Measurements from ENCODE around the gene DAGLB. TPM values are rescaled to one million over a fixed set of nuclear protein-coding genes. Genes with fewer than 3 reads are reported as not detected.

The DAGLB gene
- total and polyA plus RNA-seq, 2 of the 8 experiments (the other 6 are each of a cell fraction or from before 2014, with no cell fraction given), result 27.0 to 39.6 TPM

DNA sequence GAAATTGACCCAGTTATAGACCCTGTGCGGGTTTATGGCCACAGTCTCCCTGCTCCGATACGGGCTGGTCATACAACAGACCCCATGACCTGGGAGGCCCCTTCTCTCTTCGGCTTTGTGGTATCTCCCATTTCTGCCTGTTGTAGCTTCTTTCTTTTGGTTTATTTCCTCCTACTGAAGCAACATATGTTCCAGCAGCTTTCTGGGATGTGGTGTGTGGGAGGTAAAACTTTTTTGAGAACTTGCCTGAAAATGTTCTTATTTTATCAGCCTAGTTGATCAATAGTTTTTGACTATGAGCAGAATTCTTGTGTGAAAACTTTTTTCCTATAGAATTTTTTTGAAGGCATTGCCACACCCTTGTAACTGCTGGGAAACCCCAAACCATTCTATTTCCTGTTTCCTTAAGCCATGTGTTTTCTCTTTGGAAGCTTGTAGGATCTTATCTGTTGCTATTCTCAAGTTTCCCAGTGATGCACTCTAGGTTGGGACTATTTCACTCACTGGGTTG lies 80.0 kb downstream of the DAGLB start:
- Histone ChIP-seq H2BK20ac (ENCODE audit: low read length) (no peak overlapping the region), H3K4me1 (replicated peaks in 1 of 4; ENCODE audit: control insufficient read depth in 3 of 4, insufficient read depth in 4 of 4, low read length in 3 of 4) (no peaks in the 10 kb centered on the region), H3K14ac (ENCODE audit: insufficient read length) (no peak overlapping the region), H3K36me3 (ENCODE audit: control insufficient read depth in 2 of 4, insufficient read depth in 4 of 4, low read length in 3 of 4) (no peaks in the 10 kb centered on the region), H3K9ac (replicated peaks in 1 of 4; ENCODE audit: extremely low read depth in 1 of 4, low read depth in 3 of 4, low read length in 3 of 4) (no peak overlapping the region), H4K20me1 (replicated peaks in 1 of 2; ENCODE audit: control insufficient read depth in 1 of 2, insufficient read depth in 2 of 2, low read length in 2 of 2) (no peaks in the 10 kb centered on the region), H2AFZ (ENCODE audit: low read length) (peak overlapping the region; percentile 81; the same call in 1 of the 2 replicates), H4K8ac (ENCODE audit: extremely low read depth, insufficient read depth, low read length) (no peak overlapping the region), H3K9me3 (ENCODE audit: insufficient read depth in 2 of 2, low read depth in 1 of 2, low read length in 1 of 2) (no peaks in the 10 kb centered on the region), H3K23me2 (ENCODE audit: low read depth, low read length) (no peaks in the 10 kb centered on the region), H3K79me2 (ENCODE audit: control insufficient read depth in 1 of 2, insufficient read depth in 2 of 2, low read length in 2 of 2) (no peaks in the 10 kb centered on the region), H4K5ac (ENCODE audit: insufficient read length, low read depth, low read length) (no peak overlapping the region), H2BK12ac (ENCODE audit: low read depth, low read length) (no peak overlapping the region), H3K79me1 (ENCODE audit: low read depth, low read length) (no peaks in the 10 kb centered on the region), H3K4me2 (ENCODE audit: insufficient read depth in 1 of 2, low read depth in 2 of 2, low read length in 2 of 2) (no peak overlapping the region), H3K23ac (ENCODE audit: insufficient read length) (no peak overlapping the region), H2BK15ac (ENCODE audit: low read length) (no peak overlapping the region), H3K56ac (replicated peaks; ENCODE audit: insufficient read length, low read depth, low read length) (no peak overlapping the region), H3K4ac (replicated peaks; ENCODE audit: insufficient read length, low read depth, low read length) (no peak overlapping the region), H3K27ac (ENCODE audit: low read depth, low read length) (no peak overlapping the region), H2BK5ac (ENCODE audit: low read depth, low read length) (no peak overlapping the region), H3K27me3 (replicated peaks in 1 of 4; ENCODE audit: control insufficient read depth in 3 of 4, extremely low read depth in 1 of 4, insufficient read depth in 3 of 4, low read length in 3 of 4) (no peaks in the 10 kb centered on the region), H2BK120ac (replicated peaks; ENCODE audit: low read depth, low read length) (no peak overlapping the region), H2AK5ac (ENCODE audit: low read depth, low read length) (no peak overlapping the region), H3K18ac (ENCODE audit: extremely low read depth, low read length) (no peak overlapping the region), H3K4me3 (ENCODE audit: extremely low read depth in 1 of 4, insufficient read depth in 2 of 4, low read depth in 3 of 4, low read length in 4 of 4) (no peak overlapping the region), H4K91ac (replicated peaks; ENCODE audit: insufficient read length, low read length) (no peak overlapping the region)
- ChIA-PET POLR2A (ENCODE audit: partially characterized antibody) (no interaction called here), CTCF (ENCODE audit: partially characterized antibody) (no interaction called here)
- FAIRE-seq, result no peak
- 89% methylated on average over 4 of the region's 4 CpGs; no CpG with 5 or more reads in 1 of the 2 experiments for WGBS, 2 experiments (ENCODE audit: extremely low coverage in 1 of 2, insufficient coverage in 1 of 2, insufficient read length in 1 of 2, insufficient replicate concordance in 2 of 2, low coverage in 1 of 2, low lambda C conversion rate in 2 of 2, missing lambda C conversion rate in 1 of 2)
- no peak for DNase-seq (ENCODE audit: low read depth in 1 of 2, low spot score in 2 of 2)
- TF ChIP-seq POU5F1 (IDR thresholded peaks at IDR 0.05; ENCODE audit: low read depth, low read length) (no peak), KDM1A (IDR thresholded peaks at IDR 0.05; ENCODE audit: borderline replicate concordance, low read length) (no peak), SAP30 (IDR thresholded peaks at IDR 0.05; ENCODE audit: insufficient read depth, insufficient replicate concordance, low read length) (no peak), EP300 (IDR thresholded peaks at IDR 0.05; ENCODE audit: borderline replicate concordance in 1 of 2, low read depth in 2 of 2, low read length in 2 of 2) (no peak), SP2 (IDR thresholded peaks at IDR 0.05; ENCODE audit: low read length) (no peak), BACH1 (IDR thresholded peaks at IDR 0.05; ENCODE audit: low read length) (no peak), CHD2 (IDR thresholded peaks at IDR 0.05; ENCODE audit: low read length) (no peak), CREB1 (IDR thresholded peaks at IDR 0.05) (no peak), TBP (IDR thresholded peaks at IDR 0.05; ENCODE audit: low read depth, low read length) (no peak), CTBP2 (IDR thresholded peaks at IDR 0.05; ENCODE audit: borderline replicate concordance, insufficient read depth, insufficient read length, low read length) (no peak), YY1 (IDR thresholded peaks at IDR 0.05; ENCODE audit: low read depth, low read length) (no peak), TCF12 (IDR thresholded peaks at IDR 0.05; ENCODE audit: low read depth, low read length) (no peak)
- TF ChIP-seq, protein P1, sequence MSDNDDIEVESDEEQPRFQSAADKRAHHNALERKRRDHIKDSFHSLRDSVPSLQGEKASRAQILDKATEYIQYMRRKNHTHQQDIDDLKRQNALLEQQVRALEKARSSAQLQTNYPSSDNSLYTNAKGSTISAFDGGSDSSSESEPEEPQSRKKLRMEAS (IDR thresholded peaks at IDR 0.05), result no peak
- TF ChIP-seq, protein P2, sequence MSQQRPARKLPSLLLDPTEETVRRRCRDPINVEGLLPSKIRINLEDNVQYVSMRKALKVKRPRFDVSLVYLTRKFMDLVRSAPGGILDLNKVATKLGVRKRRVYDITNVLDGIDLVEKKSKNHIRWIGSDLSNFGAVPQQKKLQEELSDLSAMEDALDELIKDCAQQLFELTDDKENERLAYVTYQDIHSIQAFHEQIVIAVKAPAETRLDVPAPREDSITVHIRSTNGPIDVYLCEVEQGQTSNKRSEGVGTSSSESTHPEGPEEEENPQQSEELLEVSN (IDR thresholded peaks at IDR 0.05), result no peak
